Measurements from ENCODE around the gene RETREG3. TPM values are rescaled to one million over a fixed set of nuclear protein-coding genes. Genes with fewer than 3 reads are reported as not detected.

RETREG3 gene
- total and polyA plus RNA-seq, 2 of the 13 experiments (the other 11 are each of a cell fraction or from before 2014, with no cell fraction given), result 47.0 to 55.8 TPM

DNA sequence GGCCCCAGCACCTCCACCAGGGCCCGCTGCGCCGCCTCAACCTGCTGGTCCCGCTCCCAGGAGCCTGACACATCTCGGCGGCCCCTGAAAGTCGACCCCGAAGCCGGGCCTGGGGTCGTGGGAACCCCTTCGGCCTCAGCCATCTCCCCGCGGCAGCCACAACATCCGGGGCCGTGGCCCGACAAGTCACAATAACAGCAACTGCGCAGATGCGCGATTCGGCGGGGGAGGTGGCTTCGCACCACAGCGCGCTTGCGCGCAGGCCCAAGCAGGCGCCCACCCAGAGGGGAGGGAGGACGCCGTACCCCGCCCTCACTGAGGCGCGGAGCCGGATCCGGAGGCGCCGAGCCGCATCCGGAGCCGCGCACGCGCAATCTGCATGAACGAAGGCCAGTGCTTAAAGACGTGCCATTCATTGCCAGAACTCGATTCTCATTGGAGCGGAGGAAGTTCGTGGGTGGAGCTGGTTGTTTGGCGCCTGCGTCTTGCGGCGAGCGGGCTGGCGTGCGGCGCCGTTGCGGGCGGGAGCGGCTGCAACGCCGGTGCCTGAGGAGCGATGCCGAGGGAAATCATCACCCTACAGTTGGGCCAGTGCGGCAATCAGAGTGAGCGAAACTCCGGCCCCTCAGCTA, at the start of gene RETREG3, which contains the start of gene TUBG1 (continued):
- TF ChIP-seq NCOA2 (CRISPR knock-in tag; IDR thresholded peaks at IDR 0.05), result 0 out of 2 replicates have a peak, but pooled peaks have one; percentile 15
- TF ChIP-seq, protein P1, sequence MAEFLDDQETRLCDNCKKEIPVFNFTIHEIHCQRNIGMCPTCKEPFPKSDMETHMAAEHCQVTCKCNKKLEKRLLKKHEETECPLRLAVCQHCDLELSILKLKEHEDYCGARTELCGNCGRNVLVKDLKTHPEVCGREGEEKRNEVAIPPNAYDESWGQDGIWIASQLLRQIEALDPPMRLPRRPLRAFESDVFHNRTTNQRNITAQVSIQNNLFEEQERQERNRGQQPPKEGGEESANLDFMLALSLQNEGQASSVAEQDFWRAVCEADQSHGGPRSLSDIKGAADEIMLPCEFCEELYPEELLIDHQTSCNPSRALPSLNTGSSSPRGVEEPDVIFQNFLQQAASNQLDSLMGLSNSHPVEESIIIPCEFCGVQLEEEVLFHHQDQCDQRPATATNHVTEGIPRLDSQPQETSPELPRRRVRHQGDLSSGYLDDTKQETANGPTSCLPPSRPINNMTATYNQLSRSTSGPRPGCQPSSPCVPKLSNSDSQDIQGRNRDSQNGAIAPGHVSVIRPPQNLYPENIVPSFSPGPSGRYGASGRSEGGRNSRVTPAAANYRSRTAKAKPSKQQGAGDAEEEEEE (CRISPR knock-in tag; IDR thresholded peaks at IDR 0.05; ENCODE audit: borderline replicate concordance), result no peak
- TF ChIP-seq KLF15 (CRISPR knock-in tag; IDR thresholded peaks at IDR 0.05; ENCODE audit: borderline replicate concordance), result peak; percentile 69; the same call in 1 of the 2 replicates
- TF ChIP-seq HNRNPH1 (optimal IDR thresholded peaks at IDR 0.05; ENCODE audit: low read depth, low read length), result no peak
- TF ChIP-seq ZNF772 (CRISPR knock-in tag; IDR thresholded peaks at IDR 0.05), result no peak
- TF ChIP-seq ZSCAN5A (CRISPR knock-in tag; IDR thresholded peaks at IDR 0.05; ENCODE audit: borderline replicate concordance), result 0 out of 2 replicates have a peak, but pooled peaks have one; percentile 78
- TF ChIP-seq ZSCAN25 (CRISPR knock-in tag; IDR thresholded peaks at IDR 0.05), result peak; percentile 71
- peak; percentile 88; the same call in 1 of the 2 replicates for TF ChIP-seq TP53 (CRISPR knock-in tag; conservative IDR thresholded peaks at IDR 0.05)
- TF ChIP-seq HMG20B (CRISPR knock-in tag; conservative IDR thresholded peaks at IDR 0.05), result 0 out of 2 replicates have a peak, but pooled peaks have one; percentile 35
- peak; percentile 85 for TF ChIP-seq NFYB (CRISPR knock-in tag; IDR thresholded peaks at IDR 0.05)
- TF ChIP-seq ZFAT (CRISPR knock-in tag; conservative IDR thresholded peaks at IDR 0.05), result 0 out of 2 replicates have a peak, but pooled peaks have one; percentile 25
- TF ChIP-seq FOXJ3 (CRISPR knock-in tag; IDR thresholded peaks at IDR 0.05; ENCODE audit: borderline replicate concordance), result peak; percentile 68
- peak; percentile 80; the same call in 1 of the 2 replicates for TF ChIP-seq ZFP37 (CRISPR knock-in tag; IDR thresholded peaks at IDR 0.05; ENCODE audit: borderline replicate concordance)
- no peak for TF ChIP-seq ZNF660 (CRISPR knock-in tag; IDR thresholded peaks at IDR 0.05; ENCODE audit: borderline replicate concordance, low read depth)
- peak; percentile 82; the same call in 1 of the 2 replicates for TF ChIP-seq ZNF75D (CRISPR knock-in tag; IDR thresholded peaks at IDR 0.05; ENCODE audit: borderline replicate concordance)
- TF ChIP-seq TBX2 (CRISPR knock-in tag; IDR thresholded peaks at IDR 0.05; ENCODE audit: borderline replicate concordance), result no peak; the same call in 1 of the 2 replicates
- peak; percentile 97 for TF ChIP-seq POLR2G (IDR thresholded peaks at IDR 0.05; ENCODE audit: low read depth, low read length)
- peak; percentile 93 for TF ChIP-seq ZNF607 (CRISPR knock-in tag; IDR thresholded peaks at IDR 0.05; ENCODE audit: borderline replicate concordance)
- TF ChIP-seq CENPT (CRISPR knock-in tag; IDR thresholded peaks at IDR 0.05; ENCODE audit: low read depth), result no peak
- TF ChIP-seq ZSCAN21 (CRISPR knock-in tag; IDR thresholded peaks at IDR 0.05; ENCODE audit: borderline replicate concordance), result no peak; the same call in 1 of the 2 replicates
- no peak for TF ChIP-seq ZNF550 (CRISPR knock-in tag; IDR thresholded peaks at IDR 0.05; ENCODE audit: borderline replicate concordance)
- no peak for TF ChIP-seq CBX2 (IDR thresholded peaks at IDR 0.05; ENCODE audit: low read depth, low read length)
- TF ChIP-seq CBX2 (CRISPR knock-in tag; IDR thresholded peaks at IDR 0.05; ENCODE audit: low read depth), result no peak
- peak; percentile 61 for TF ChIP-seq AGO2 (optimal IDR thresholded peaks at IDR 0.05; ENCODE audit: low read depth, low read length)
- TF ChIP-seq ZNF263 (CRISPR knock-in tag; IDR thresholded peaks at IDR 0.05), result no peak
- TF ChIP-seq, protein P2, sequence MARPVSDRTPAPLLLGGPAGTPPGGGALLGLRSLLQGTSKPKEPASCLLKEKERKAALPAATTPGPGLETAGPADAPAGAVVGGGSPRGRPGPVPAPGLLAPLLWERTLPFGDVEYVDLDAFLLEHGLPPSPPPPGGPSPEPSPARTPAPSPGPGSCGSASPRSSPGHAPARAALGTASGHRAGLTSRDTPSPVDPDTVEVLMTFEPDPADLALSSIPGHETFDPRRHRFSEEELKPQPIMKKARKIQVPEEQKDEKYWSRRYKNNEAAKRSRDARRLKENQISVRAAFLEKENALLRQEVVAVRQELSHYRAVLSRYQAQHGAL (CRISPR knock-in tag; IDR thresholded peaks at IDR 0.05; ENCODE audit: not compliant biosample characterization), result peak; percentile 91
- peak; percentile 49; the same call in 1 of the 2 replicates for TF ChIP-seq RARA (CRISPR knock-in tag; IDR thresholded peaks at IDR 0.05)

Data from HepG2 (cell line).